K562 (cell line): ENCODE results near the gene AKAP6.
A peak's percentile ranks its signal among the peaks of the same experiment; 100 is the strongest.

Experiments
- MAX ChIP-seq: sonication (generic); formaldehyde crosslinking; IDR thresholded peaks from 2 replicates; pipeline ENCODE4 v1.9.0; 2022; ENCODE audit warnings: mild to moderate bottlenecking, missing genetic modification reagents
- XRCC3 ChIP-seq: fragments of 450-650 bp; IDR thresholded peaks from 2 replicates; pipeline ENCODE4 v1.6.1; 2017; ENCODE audit warnings: mild to moderate bottlenecking, moderate library complexity
- TF ChIP-seq, protein P1 (sequence below), 2 experiments: fragments of 450-650 bp in 1 of 2; sonication (generic) in 1 of 2; formaldehyde crosslinking; conservative IDR thresholded peaks; 2 replicates each; pipeline versions ENCODE4 v1.4.0 to v1.8.1; 2020 to 2022; ENCODE audit warnings: mild to moderate bottlenecking in 1 of 2, missing genetic modification reagents in 1 of 2
- TF ChIP-seq, protein P2 (sequence below), 3 experiments: IDR thresholded peaks in 2 of 3; conservative IDR thresholded peaks in 1 of 3; 2 replicates each; pipeline ENCODE4 v1.5.1; 2011 to 2012; ENCODE audit warnings: low read length in 3 of 3, mild to moderate bottlenecking in 3 of 3, control low read depth in 2 of 3, improper control_type of control experiment in 1 of 3, inconsistent platforms in 1 of 3, low read depth in 1 of 3, mixed read lengths in 1 of 3, moderate library complexity in 1 of 3; ENCODE audit not compliant: insufficient read depth in 2 of 3

DNA sequence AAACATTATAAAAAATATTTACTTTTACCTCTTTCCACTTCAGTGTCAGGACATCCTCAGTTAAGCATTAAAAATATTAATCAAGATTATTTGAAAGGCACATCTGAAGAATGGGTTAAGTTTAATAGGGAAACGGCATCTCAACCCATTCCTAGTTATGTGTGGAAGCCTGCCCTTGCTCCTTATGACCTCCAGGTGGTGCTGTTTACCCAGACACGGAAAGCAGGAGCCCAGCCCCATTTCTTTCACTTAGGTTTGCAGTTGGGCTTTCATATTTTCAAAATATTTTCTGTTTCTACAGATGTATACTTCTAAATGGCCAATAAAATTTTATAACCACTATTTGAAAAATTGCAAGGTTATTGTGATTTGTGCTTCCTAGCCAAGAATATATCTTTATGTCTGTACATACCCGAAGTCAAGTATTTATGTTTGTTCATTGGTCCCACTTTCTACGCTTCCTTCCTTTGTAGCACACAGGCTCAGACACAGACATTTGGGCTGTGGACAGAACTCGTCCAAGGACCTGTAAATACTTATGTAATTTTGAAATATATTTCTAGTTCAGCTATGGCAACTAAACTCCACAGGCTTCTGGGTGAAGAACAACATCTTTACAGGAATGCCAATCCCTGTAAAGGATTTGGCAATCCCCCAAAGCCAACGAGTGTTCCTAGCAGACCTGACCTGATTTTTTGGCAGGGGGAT lies 247.1 kb downstream of the AKAP6 start:
- TF ChIP-seq, protein P1, sequence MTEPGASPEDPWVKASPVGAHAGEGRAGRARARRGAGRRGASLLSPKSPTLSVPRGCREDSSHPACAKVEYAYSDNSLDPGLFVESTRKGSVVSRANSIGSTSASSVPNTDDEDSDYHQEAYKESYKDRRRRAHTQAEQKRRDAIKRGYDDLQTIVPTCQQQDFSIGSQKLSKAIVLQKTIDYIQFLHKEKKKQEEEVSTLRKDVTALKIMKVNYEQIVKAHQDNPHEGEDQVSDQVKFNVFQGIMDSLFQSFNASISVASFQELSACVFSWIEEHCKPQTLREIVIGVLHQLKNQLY (CRISPR knock-in tag; conservative IDR thresholded peaks at IDR 0.05) = no peak
- TF ChIP-seq, protein P2, sequence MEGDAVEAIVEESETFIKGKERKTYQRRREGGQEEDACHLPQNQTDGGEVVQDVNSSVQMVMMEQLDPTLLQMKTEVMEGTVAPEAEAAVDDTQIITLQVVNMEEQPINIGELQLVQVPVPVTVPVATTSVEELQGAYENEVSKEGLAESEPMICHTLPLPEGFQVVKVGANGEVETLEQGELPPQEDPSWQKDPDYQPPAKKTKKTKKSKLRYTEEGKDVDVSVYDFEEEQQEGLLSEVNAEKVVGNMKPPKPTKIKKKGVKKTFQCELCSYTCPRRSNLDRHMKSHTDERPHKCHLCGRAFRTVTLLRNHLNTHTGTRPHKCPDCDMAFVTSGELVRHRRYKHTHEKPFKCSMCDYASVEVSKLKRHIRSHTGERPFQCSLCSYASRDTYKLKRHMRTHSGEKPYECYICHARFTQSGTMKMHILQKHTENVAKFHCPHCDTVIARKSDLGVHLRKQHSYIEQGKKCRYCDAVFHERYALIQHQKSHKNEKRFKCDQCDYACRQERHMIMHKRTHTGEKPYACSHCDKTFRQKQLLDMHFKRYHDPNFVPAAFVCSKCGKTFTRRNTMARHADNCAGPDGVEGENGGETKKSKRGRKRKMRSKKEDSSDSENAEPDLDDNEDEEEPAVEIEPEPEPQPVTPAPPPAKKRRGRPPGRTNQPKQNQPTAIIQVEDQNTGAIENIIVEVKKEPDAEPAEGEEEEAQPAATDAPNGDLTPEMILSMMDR (IDR thresholded peaks at IDR 0.05 in 2 of 3, conservative IDR thresholded peaks at IDR 0.05 in 1 of 3; ENCODE audit: insufficient read depth in 2 of 3, low read depth in 1 of 3, low read length in 3 of 3) = peak; percentile 60 to 81 (median 68)
- TF ChIP-seq MAX (CRISPR knock-in tag) (no peak), XRCC3 (no peak)
